ENCODE results near the gene TM4SF4.

DNA sequence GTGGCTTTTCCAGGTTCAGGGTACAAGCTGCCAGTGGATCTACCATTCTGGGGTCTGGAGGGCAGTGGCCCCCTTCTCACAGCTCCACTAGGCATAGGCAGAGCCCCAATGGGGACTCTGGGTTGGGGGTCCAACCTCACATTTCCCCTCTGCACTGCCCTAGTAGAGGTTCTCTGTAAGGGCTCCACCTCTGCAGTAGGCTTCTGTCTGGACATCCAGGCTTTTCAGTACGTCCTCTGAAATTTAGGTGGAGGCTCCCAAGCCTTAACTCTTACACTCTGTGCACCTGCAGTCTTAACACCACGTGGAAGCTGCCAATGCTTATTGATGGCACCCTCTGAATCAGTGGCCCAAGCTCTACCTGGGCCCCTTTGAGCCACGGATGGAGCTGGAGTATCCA lies 22.5 kb upstream of the TM4SF4 start:
- TF ChIP-seq, protein P1, sequence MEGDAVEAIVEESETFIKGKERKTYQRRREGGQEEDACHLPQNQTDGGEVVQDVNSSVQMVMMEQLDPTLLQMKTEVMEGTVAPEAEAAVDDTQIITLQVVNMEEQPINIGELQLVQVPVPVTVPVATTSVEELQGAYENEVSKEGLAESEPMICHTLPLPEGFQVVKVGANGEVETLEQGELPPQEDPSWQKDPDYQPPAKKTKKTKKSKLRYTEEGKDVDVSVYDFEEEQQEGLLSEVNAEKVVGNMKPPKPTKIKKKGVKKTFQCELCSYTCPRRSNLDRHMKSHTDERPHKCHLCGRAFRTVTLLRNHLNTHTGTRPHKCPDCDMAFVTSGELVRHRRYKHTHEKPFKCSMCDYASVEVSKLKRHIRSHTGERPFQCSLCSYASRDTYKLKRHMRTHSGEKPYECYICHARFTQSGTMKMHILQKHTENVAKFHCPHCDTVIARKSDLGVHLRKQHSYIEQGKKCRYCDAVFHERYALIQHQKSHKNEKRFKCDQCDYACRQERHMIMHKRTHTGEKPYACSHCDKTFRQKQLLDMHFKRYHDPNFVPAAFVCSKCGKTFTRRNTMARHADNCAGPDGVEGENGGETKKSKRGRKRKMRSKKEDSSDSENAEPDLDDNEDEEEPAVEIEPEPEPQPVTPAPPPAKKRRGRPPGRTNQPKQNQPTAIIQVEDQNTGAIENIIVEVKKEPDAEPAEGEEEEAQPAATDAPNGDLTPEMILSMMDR (IDR thresholded peaks at IDR 0.05 in 4 of 5, conservative IDR thresholded peaks at IDR 0.05 in 1 of 5), result no peak
- TF ChIP-seq POLR2A (IDR thresholded peaks at IDR 0.05), result no peak

Measured in gastrocnemius medialis (tissue), 4 donors.